GM23338 (cell line): ENCODE measurements around the gene CEBPG. TPM values are rescaled to one million over a fixed set of nuclear protein-coding genes. Genes with fewer than 3 reads are reported as not detected.

Experiments
- ATAC-seq: fragments of 200-7000 bp; cut with Tn5 transposase; 3 replicates; pipeline ENCODE4 v1.9.1; 2020
- DNase-seq: peaks from one replicate; pipeline ENCODE4 v3.0.0-alpha.2; 2015; ENCODE audit warnings: low spot score
- H2AFZ ChIP-seq: fragments of 200-600 bp; sonication (generic); 2 replicates; pipeline ENCODE4 v1.8.0; 2016; ENCODE audit warnings: antibody characterized with exemption, mild to moderate bottlenecking, moderate library complexity
- H3F3A ChIP-seq: fragments of 200-600 bp; sonication (generic); replicated peaks from 2 replicates; pipeline ENCODE4 v1.8.0; 2017; ENCODE audit warnings: antibody characterized with exemption, mixed run types, low read depth
- H3K27ac ChIP-seq: fragments of 200-600 bp; sonication (generic); 2 replicates; pipeline ENCODE4 v1.6.1; 2016; ENCODE audit warnings: low read depth
- H3K27me3 ChIP-seq: fragments of 200-600 bp; sonication (generic); 2 replicates; pipeline ENCODE4 v1.8.0; 2016; ENCODE audit warnings: mild to moderate bottlenecking, mixed run types, moderate library complexity; ENCODE audit not compliant: insufficient read depth
- H3K36me3 ChIP-seq: fragments of 200-600 bp; sonication (generic); 2 replicates; pipeline ENCODE4 v1.8.0; 2016; ENCODE audit warnings: mild to moderate bottlenecking; ENCODE audit not compliant: insufficient read depth
- H3K4me1 ChIP-seq: fragments of 200-600 bp; sonication (generic); 2 replicates; pipeline ENCODE4 v1.8.0; 2016; ENCODE audit warnings: mild to moderate bottlenecking, moderate library complexity; ENCODE audit not compliant: insufficient read depth
- H3K4me2 ChIP-seq: fragments of 200-600 bp; sonication (generic); 2 replicates; pipeline ENCODE4 v1.7.1; 2017; ENCODE audit warnings: mixed run types
- H3K4me3 ChIP-seq: fragments of 200-600 bp; sonication (generic); 2 replicates; pipeline ENCODE4 v1.6.1; 2016; ENCODE audit warnings: mixed run types
- H3K79me2 ChIP-seq: fragments of 200-600 bp; sonication (generic); replicated peaks from 2 replicates; pipeline ENCODE4 v1.8.0; 2017; ENCODE audit warnings: mild to moderate bottlenecking; ENCODE audit not compliant: insufficient read depth
- H3K9me2 ChIP-seq: fragments of 200-600 bp; sonication (generic); 2 replicates; pipeline ENCODE4 v1.8.0; 2017; ENCODE audit not compliant: insufficient read depth
- H4K20me1 ChIP-seq: fragments of 200-600 bp; sonication (generic); replicated peaks from 2 replicates; pipeline ENCODE4 v1.8.0; 2017; ENCODE audit warnings: mild to moderate bottlenecking; ENCODE audit not compliant: insufficient read depth
- H3K27ac Mint-ChIP-seq: 2 replicates; pipeline ENCODE4 v1.8.0; 2020; ENCODE audit warnings: inconsistent platforms, mild to moderate bottlenecking, moderate library complexity, mixed read lengths
- H3K27me3 Mint-ChIP-seq: 3 replicates; pipeline ENCODE4 v1.8.0; 2022; ENCODE audit warnings: low read depth, mild to moderate bottlenecking, moderate library complexity, mixed read lengths, inconsistent platforms; ENCODE audit not compliant: insufficient read depth, poor library complexity
- H3K36me3 Mint-ChIP-seq: 3 replicates; pipeline ENCODE4 v1.8.0; 2021; ENCODE audit warnings: low read depth, mild to moderate bottlenecking, inconsistent platforms, moderate library complexity, mixed read lengths
- H3K4me1 Mint-ChIP-seq: 3 replicates; pipeline ENCODE4 v1.8.0; 2020; ENCODE audit warnings: mild to moderate bottlenecking, inconsistent platforms, mixed read lengths
- H3K4me3 Mint-ChIP-seq: 3 replicates; pipeline ENCODE4 v1.8.0; 2021; ENCODE audit warnings: moderate library complexity, mild to moderate bottlenecking, inconsistent platforms, mixed read lengths
- H3K9me3 Mint-ChIP-seq: 3 replicates; pipeline ENCODE4 v1.8.0; 2020; ENCODE audit warnings: moderate library complexity, mild to moderate bottlenecking, inconsistent platforms, mixed read lengths
- JUNB ChIP-seq: IDR thresholded peaks from one replicate; pipeline ENCODE4 v1.6.1; 2016; ENCODE audit warnings: antibody characterized with exemption; ENCODE audit not compliant: unreplicated experiment
- NANOG ChIP-seq: IDR thresholded peaks from 2 replicates; pipeline ENCODE4 v1.6.1; 2016; ENCODE audit warnings: antibody characterized with exemption, borderline replicate concordance
- STAT1 ChIP-seq: IDR thresholded peaks from one replicate; pipeline ENCODE4 v1.6.1; 2016; ENCODE audit warnings: antibody characterized with exemption; ENCODE audit not compliant: unreplicated experiment
- ZNF331 ChIP-seq: fragments of 250-450 bp; sonication (Bioruptor Pico); IDR thresholded peaks from 2 replicates; pipeline ENCODE4 v1.5.0; 2020; ENCODE audit warnings: low read depth, mild to moderate bottlenecking, moderate library complexity
- polyA plus RNA-seq: library from polyadenylated mRNA; unstranded; fragments of >200 nt; fragmentation: Nextera tagmentation; extraction: Ambion mirVana; gene quantifications from 2 replicates; pipeline ENCODE4 v1.2.1, GENCODE V29; 2016
- total RNA-seq: library from RNA; depleted of rRNA; stranded (reverse); fragments of >200 nt; shearing (Covaris generic); gene quantifications from 2 replicates; pipeline ENCODE4 v1.2.3, GENCODE V29; 2014
- TF ChIP-seq, protein P1 (sequence below): fragments of 250-450 bp; sonication (Bioruptor Pico); IDR thresholded peaks from 2 replicates; pipeline ENCODE4 v1.5.0; 2020; ENCODE audit warnings: mild to moderate bottlenecking, moderate library complexity
- TF ChIP-seq, protein P2 (sequence below): IDR thresholded peaks from 2 replicates; pipeline ENCODE4 v1.6.1; 2016; ENCODE audit warnings: antibody characterized with exemption
- TF ChIP-seq, protein P3 (sequence below): IDR thresholded peaks from one replicate; pipeline ENCODE4 v1.6.1; 2018; ENCODE audit warnings: antibody characterized with exemption; ENCODE audit not compliant: unreplicated experiment
- TF ChIP-seq, protein P4 (sequence below), 2 experiments: fragments of 200-600 bp in 1 of 2; sonication (generic) in 1 of 2; conservative IDR thresholded peaks; 2 replicates each; pipeline versions ENCODE4 v1.5.1 to v1.6.1; 2016 to 2017; ENCODE audit warnings: antibody characterized with exemption in 2 of 2, low read depth in 2 of 2, mild to moderate bottlenecking in 2 of 2, moderate library complexity in 1 of 2

Gene CEBPG
- total and polyA plus RNA-seq, 2 experiments from 2014 or later, result 25.9 to 50.2 TPM

DNA sequence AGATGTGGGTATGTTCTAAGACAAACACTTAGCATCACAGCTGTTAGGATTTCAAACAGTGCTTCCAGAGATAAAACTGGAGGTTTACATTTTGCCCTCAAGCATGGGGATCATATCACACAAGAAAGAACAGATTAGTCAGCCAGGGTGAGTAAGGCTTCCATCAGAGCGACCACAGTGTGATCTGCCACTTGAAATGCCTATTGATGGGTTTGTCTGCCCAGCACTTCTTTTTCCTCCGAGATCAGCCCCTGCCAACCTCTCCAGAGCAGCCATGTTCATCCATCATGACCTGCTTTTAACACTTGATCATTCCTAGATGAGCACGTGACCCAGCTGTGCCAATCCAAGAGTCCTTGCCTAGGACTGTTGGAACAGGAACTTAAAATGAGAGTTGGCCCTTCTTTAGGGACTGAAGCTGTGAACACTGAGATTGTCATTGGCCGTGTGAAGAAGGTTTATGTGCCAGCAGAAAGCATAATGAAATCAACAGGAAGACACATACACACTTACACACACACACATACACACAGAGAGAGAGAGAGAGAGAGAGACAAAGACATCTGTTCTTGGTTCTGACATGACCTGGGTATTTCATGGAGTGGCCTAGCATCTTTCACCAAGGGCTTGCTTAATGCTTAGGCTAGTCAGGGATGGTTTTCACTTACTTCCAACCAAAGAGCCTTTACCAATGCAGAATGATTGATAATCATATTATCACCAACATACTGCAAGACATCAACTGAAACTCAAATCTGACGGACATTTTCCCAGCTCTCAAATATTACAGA, 5.2 kb upstream of the CEBPG start (continued):
- TF ChIP-seq, protein P1, sequence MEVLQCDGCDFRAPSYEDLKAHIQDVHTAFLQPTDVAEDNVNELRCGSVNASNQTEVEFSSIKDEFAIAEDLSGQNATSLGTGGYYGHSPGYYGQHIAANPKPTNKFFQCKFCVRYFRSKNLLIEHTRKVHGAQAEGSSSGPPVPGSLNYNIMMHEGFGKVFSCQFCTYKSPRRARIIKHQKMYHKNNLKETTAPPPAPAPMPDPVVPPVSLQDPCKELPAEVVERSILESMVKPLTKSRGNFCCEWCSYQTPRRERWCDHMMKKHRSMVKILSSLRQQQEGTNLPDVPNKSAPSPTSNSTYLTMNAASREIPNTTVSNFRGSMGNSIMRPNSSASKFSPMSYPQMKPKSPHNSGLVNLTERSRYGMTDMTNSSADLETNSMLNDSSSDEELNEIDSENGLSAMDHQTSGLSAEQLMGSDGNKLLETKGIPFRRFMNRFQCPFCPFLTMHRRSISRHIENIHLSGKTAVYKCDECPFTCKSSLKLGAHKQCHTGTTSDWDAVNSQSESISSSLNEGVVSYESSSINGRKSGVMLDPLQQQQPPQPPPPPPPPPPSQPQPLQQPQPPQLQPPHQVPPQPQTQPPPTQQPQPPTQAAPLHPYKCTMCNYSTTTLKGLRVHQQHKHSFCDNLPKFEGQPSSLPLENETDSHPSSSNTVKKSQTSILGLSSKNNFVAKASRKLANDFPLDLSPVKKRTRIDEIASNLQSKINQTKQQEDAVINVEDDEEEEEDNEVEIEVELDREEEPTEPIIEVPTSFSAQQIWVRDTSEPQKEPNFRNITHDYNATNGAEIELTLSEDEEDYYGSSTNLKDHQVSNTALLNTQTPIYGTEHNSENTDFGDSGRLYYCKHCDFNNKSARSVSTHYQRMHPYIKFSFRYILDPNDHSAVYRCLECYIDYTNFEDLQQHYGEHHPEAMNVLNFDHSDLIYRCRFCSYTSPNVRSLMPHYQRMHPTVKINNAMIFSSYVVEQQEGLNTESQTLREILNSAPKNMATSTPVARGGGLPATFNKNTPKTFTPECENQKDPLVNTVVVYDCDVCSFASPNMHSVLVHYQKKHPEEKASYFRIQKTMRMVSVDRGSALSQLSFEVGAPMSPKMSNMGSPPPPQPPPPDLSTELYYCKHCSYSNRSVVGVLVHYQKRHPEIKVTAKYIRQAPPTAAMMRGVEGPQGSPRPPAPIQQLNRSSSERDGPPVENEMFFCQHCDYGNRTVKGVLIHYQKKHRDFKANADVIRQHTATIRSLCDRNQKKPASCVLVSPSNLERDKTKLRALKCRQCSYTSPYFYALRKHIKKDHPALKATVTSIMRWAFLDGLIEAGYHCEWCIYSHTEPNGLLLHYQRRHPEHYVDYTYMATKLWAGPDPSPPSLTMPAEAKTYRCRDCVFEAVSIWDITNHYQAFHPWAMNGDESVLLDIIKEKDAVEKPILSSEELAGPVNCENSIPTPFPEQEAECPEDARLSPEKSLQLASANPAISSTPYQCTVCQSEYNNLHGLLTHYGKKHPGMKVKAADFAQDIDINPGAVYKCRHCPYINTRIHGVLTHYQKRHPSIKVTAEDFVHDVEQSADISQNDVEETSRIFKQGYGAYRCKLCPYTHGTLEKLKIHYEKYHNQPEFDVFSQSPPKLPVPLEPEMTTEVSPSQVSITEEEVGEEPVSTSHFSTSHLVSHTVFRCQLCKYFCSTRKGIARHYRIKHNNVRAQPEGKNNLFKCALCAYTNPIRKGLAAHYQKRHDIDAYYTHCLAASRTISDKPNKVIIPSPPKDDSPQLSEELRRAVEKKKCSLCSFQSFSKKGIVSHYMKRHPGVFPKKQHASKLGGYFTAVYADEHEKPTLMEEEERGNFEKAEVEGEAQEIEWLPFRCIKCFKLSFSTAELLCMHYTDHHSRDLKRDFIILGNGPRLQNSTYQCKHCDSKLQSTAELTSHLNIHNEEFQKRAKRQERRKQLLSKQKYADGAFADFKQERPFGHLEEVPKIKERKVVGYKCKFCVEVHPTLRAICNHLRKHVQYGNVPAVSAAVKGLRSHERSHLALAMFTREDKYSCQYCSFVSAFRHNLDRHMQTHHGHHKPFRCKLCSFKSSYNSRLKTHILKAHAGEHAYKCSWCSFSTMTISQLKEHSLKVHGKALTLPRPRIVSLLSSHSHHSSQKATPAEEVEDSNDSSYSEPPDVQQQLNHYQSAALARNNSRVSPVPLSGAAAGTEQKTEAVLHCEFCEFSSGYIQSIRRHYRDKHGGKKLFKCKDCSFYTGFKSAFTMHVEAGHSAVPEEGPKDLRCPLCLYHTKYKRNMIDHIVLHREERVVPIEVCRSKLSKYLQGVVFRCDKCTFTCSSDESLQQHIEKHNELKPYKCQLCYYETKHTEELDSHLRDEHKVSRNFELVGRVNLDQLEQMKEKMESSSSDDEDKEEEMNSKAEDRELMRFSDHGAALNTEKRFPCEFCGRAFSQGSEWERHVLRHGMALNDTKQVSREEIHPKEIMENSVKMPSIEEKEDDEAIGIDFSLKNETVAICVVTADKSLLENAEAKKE (CRISPR knock-in tag), result no peak
- TF ChIP-seq STAT1 (no peak), JUNB (no peak), ZNF331 (CRISPR knock-in tag) (no peak), NANOG (no peak)
- TF ChIP-seq, protein P2, sequence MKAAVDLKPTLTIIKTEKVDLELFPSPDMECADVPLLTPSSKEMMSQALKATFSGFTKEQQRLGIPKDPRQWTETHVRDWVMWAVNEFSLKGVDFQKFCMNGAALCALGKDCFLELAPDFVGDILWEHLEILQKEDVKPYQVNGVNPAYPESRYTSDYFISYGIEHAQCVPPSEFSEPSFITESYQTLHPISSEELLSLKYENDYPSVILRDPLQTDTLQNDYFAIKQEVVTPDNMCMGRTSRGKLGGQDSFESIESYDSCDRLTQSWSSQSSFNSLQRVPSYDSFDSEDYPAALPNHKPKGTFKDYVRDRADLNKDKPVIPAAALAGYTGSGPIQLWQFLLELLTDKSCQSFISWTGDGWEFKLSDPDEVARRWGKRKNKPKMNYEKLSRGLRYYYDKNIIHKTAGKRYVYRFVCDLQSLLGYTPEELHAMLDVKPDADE, result no peak

DNA sequence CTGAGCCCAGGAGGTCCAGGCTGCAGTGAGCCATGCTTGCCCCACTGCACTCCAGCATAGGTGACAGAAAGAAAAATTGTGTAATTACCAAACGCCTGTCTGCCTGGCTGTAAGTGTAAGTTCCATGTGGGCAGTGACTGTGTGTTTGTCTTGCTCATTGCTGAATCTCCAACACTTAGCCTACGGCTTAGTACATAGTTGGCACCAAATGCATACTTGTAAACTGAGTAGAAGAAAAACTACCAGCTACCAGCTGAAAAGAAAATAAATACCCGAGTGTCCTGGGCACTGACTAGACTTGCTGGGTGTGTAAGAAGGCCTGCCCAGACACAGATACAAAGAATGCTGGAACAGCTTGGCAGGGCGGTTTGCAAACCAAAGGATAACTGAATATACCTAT, 2.7 kb upstream of the CEBPG start:
- peaks cover 5% of the 10 kb centered on the region; the same call in 1 of the 3 replicates for H3K36me3 Mint-ChIP-seq
- no peak overlapping the region for H3K4me3 ChIP-seq
- TF ChIP-seq, protein P3, sequence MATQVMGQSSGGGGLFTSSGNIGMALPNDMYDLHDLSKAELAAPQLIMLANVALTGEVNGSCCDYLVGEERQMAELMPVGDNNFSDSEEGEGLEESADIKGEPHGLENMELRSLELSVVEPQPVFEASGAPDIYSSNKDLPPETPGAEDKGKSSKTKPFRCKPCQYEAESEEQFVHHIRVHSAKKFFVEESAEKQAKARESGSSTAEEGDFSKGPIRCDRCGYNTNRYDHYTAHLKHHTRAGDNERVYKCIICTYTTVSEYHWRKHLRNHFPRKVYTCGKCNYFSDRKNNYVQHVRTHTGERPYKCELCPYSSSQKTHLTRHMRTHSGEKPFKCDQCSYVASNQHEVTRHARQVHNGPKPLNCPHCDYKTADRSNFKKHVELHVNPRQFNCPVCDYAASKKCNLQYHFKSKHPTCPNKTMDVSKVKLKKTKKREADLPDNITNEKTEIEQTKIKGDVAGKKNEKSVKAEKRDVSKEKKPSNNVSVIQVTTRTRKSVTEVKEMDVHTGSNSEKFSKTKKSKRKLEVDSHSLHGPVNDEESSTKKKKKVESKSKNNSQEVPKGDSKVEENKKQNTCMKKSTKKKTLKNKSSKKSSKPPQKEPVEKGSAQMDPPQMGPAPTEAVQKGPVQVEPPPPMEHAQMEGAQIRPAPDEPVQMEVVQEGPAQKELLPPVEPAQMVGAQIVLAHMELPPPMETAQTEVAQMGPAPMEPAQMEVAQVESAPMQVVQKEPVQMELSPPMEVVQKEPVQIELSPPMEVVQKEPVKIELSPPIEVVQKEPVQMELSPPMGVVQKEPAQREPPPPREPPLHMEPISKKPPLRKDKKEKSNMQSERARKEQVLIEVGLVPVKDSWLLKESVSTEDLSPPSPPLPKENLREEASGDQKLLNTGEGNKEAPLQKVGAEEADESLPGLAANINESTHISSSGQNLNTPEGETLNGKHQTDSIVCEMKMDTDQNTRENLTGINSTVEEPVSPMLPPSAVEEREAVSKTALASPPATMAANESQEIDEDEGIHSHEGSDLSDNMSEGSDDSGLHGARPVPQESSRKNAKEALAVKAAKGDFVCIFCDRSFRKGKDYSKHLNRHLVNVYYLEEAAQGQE, result no peak
- TF ChIP-seq, protein P4, sequence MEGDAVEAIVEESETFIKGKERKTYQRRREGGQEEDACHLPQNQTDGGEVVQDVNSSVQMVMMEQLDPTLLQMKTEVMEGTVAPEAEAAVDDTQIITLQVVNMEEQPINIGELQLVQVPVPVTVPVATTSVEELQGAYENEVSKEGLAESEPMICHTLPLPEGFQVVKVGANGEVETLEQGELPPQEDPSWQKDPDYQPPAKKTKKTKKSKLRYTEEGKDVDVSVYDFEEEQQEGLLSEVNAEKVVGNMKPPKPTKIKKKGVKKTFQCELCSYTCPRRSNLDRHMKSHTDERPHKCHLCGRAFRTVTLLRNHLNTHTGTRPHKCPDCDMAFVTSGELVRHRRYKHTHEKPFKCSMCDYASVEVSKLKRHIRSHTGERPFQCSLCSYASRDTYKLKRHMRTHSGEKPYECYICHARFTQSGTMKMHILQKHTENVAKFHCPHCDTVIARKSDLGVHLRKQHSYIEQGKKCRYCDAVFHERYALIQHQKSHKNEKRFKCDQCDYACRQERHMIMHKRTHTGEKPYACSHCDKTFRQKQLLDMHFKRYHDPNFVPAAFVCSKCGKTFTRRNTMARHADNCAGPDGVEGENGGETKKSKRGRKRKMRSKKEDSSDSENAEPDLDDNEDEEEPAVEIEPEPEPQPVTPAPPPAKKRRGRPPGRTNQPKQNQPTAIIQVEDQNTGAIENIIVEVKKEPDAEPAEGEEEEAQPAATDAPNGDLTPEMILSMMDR (conservative IDR thresholded peaks at IDR 0.05; ENCODE audit: low read depth in 2 of 2), result no peak
- no peak for TF ChIP-seq JUNB

More for the DNA sequence above, 2.7 kb upstream of the CEBPG start:
- H3K9me3 Mint-ChIP-seq, result no peaks in the 10 kb centered on the region
- no peak overlapping the region for H3K27ac Mint-ChIP-seq
- peaks cover 17% of the 10 kb centered on the region for H3K4me1 Mint-ChIP-seq
- no peak overlapping the region; the same call in 1 of the 2 replicates for H2AFZ ChIP-seq
- H4K20me1 ChIP-seq, result peaks cover 17% of the 10 kb centered on the region
- peaks cover 5% of the 10 kb centered on the region for H3F3A ChIP-seq
- ATAC-seq (no peak), DNase-seq (no peak)
- H3K36me3 ChIP-seq, result no peaks in the 10 kb centered on the region
- H3K27me3 ChIP-seq, result no peaks in the 10 kb centered on the region; the same call in 1 of the 2 replicates
- peaks cover 5% of the 10 kb centered on the region for H3K27me3 Mint-ChIP-seq
- no peak overlapping the region for H3K27ac ChIP-seq
- H3K9me2 ChIP-seq, result no peaks in the 10 kb centered on the region
- no peak overlapping the region for H3K4me2 ChIP-seq
- H3K4me3 Mint-ChIP-seq, result no peak overlapping the region
- H3K4me1 ChIP-seq, result peaks cover 13% of the 10 kb centered on the region
- H3K79me2 ChIP-seq, result peaks cover 17% of the 10 kb centered on the region
